GM18867 (cell line): ENCODE data around the gene CTBP2.
"Not testable (repeated sequence)": the region's sequence is repeated elsewhere in the genome, so short reads cannot be mapped to it uniquely, and the experiment has no call there.

Experiments
- ATAC-seq: cut with Tn5 transposase; IDR thresholded peaks from one replicate; pipeline ENCODE4 v1.9.1; 2021; ENCODE audit warnings: mild to moderate bottlenecking, moderate library complexity; ENCODE audit not compliant: unreplicated experiment

CTBP2 gene

GRCh38 chr10:125158601-125159485, 1.5 kb downstream of the CTBP2 start:
- no peak for ATAC-seq

- ATAC-seq: no peak
Measured at GRCh38 chr10:125158275-125158600, 2.1 kb downstream of the CTBP2 start.

- ATAC-seq: no peak
Measured at GRCh38 chr10:125157505-125157904, 2.9 kb downstream of the CTBP2 start.

GRCh38 chr10:125156739-125157480, 3.5 kb downstream of the CTBP2 start:
- no peak for ATAC-seq

GRCh38 chr10:125156196-125156595, 4.2 kb downstream of the CTBP2 start:
- ATAC-seq: no peak

- no peak for ATAC-seq
Measured at GRCh38 chr10:125155101-125155500, 5.3 kb downstream of the CTBP2 start.

- no peak for ATAC-seq
Measured at GRCh38 chr10:125154529-125154928, 5.8 kb downstream of the CTBP2 start.

- no peak for ATAC-seq
Measured at GRCh38 chr10:125153703-125154490, 6.5 kb downstream of the CTBP2 start.

- ATAC-seq: no peak
Measured at GRCh38 chr10:125152450-125153368, 7.7 kb downstream of the CTBP2 start.

- ATAC-seq: no peak
Measured at GRCh38 chr10:125151553-125152449, 8.6 kb downstream of the CTBP2 start.

- ATAC-seq: no peak
Measured at GRCh38 chr10:125151170-125151552, 9.2 kb downstream of the CTBP2 start.

GRCh38 chr10:125150376-125151083, 9.8 kb downstream of the CTBP2 start:
- ATAC-seq: not testable (repeated sequence)

GRCh38 chr10:125149680-125150047, 10.7 kb downstream of the CTBP2 start:
- no peak for ATAC-seq

- no peak for ATAC-seq
Measured at GRCh38 chr10:125149036-125149679, 11.2 kb downstream of the CTBP2 start.

- ATAC-seq: no peak
Measured at GRCh38 chr10:125148528-125148927, 11.8 kb downstream of the CTBP2 start.

GRCh38 chr10:125147971-125148439, 12.4 kb downstream of the CTBP2 start:
- ATAC-seq: no peak

GRCh38 chr10:125146791-125147579, 13.4 kb downstream of the CTBP2 start:
- no peak for ATAC-seq
